ENCODE measurements around the gene PAPSS2. TPM values are rescaled to one million over a fixed set of nuclear protein-coding genes. Genes with fewer than 3 reads are reported as not detected.
A peak's percentile ranks its signal among the peaks of the same experiment; 100 is the strongest.

The PAPSS2 gene
- total and polyA plus RNA-seq, 7 donors, result 7.1 to 88.9 (median 8.6) TPM

DNA sequence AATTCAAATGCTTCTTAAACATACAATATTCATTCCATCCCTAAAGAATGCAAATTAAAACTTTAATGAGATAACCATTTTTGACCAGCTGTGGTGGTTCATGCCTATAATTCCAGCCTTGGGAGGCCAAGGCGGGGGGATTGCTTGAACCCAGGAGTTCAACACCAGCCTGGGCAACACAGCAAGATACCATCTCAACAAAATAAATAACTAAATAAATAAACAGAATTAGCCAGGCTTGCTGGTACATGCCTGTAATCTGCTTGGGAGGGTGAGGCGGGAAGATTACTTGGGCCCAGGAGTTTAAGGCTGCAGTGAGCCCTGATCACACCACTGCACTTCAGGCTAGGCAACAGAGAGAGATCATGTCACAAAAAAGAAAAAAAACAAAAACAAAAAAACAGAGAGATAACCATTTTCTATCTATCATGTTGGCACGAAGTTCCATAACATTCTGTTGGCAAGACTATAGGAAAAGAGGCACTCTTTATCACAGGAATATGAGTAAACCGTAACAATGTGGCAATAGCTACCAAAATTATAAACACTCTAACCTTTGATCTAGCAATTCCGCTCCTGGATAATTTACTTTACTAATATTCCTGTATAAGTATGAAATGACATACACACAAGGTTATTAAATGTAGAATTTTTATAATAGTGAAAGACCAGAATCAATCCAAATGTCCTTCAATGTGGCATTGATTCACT is 106.1 kb downstream of the PAPSS2 start:
- Histone ChIP-seq H3K27me3 (no peaks in the 10 kb centered on the region), H3K27ac (no peak overlapping the region), H3K4me1 (no peaks in the 10 kb centered on the region), H3K36me3 (peaks cover 0 to 56% (median 2%) of the 10 kb centered on the region in 4 donors), H3K4me3 (no peak overlapping the region), H3K9me3 (no peaks in the 10 kb centered on the region)
- intact Hi-C loops (cut with DNase I), result no loop called here
- TF ChIP-seq POLR2A (IDR thresholded peaks at IDR 0.05), result no peak
- no peak for TF ChIP-seq POLR2AphosphoS5 (IDR thresholded peaks at IDR 0.05)
- no peak for TF ChIP-seq EP300 (IDR thresholded peaks at IDR 0.05)
- TF ChIP-seq, protein P1, sequence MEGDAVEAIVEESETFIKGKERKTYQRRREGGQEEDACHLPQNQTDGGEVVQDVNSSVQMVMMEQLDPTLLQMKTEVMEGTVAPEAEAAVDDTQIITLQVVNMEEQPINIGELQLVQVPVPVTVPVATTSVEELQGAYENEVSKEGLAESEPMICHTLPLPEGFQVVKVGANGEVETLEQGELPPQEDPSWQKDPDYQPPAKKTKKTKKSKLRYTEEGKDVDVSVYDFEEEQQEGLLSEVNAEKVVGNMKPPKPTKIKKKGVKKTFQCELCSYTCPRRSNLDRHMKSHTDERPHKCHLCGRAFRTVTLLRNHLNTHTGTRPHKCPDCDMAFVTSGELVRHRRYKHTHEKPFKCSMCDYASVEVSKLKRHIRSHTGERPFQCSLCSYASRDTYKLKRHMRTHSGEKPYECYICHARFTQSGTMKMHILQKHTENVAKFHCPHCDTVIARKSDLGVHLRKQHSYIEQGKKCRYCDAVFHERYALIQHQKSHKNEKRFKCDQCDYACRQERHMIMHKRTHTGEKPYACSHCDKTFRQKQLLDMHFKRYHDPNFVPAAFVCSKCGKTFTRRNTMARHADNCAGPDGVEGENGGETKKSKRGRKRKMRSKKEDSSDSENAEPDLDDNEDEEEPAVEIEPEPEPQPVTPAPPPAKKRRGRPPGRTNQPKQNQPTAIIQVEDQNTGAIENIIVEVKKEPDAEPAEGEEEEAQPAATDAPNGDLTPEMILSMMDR (IDR thresholded peaks at IDR 0.05), result no peak
- DNase-seq, result no peak
- WGBS, 2 donors, result 88 to 94% methylated on average over 5 of the region's 5 CpGs

DNA sequence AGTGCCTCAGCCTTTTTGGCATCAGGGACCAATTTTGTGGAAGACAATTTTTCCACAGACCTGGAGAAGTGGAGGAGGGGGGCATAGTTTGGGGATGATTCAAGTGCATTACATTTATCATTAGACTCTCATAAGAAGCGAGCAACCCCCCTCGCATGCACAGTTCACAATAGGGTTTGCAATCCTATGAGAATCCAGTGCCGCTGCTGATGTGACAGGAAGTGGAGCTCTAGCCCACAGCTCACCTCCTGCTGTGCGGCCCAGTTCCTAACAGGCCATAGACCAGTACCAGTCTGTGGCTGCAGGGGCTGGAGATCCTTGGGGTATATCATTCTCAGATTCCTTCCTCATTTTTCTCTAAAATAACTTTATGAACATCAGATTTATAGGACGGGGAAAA is 107.6 kb downstream of the PAPSS2 start:
- Histone ChIP-seq H3K27me3 (no peaks in the 10 kb centered on the region), H3K9me3 (no peaks in the 10 kb centered on the region), H3K36me3 (peaks cover 0 to 56% (median 2%) of the 10 kb centered on the region in 4 donors), H3K4me3 (no peak overlapping the region), H3K27ac (no peak overlapping the region), H3K4me1 (no peaks in the 10 kb centered on the region)
- intact Hi-C loops (cut with DNase I), result no loop called here
- no peak for DNase-seq
- no peak for TF ChIP-seq POLR2A (IDR thresholded peaks at IDR 0.05)
- TF ChIP-seq, protein P1 (IDR thresholded peaks at IDR 0.05), result no peak
- WGBS, 2 donors, result 95 to 98% methylated on average over 5 of the region's 5 CpGs

DNA sequence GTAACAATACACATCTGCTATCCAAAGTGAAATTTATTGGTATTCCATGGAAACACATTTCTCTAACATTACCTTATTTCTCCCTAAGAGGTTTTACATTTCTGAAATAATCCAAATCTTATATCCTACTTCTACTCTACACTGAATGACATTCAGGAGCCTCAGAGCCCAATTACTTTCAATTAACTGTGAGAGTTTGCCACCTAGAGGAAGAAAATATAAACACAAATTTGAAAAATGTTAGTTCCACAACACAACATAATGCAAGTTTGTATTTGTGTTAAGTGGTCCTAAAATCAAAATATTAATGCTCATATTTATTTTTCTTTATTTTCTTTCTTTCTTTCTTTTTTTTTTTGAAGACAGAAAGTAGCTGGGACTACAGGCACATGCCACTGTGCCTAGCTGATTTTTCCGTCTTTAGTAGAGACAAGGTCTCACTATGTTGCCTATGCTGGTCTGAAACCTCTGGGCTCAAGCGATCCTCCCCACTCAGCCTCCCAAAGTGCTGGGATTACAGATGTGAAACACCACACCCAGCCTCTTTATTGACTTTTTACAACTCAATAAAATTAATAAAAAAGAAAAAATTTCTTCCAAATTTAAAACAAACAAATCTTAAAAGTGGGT is 112.3 kb downstream of the PAPSS2 start:
- no peak overlapping the region for H3K27ac ChIP-seq
- intact Hi-C loops (cut with DNase I), result loop anchor here (10.0 kb wide), 1 partner anchor 117 kb away; the partner anchor contains the start of gene PAPSS2
- H3K27me3 ChIP-seq, result no peaks in the 10 kb centered on the region
- H3K9me3 ChIP-seq, result no peaks in the 10 kb centered on the region
- WGBS, 2 donors, result 70 to 89% methylated on average over 2 of the region's 2 CpGs
- peaks cover 0 to 62% (median 0%) of the 10 kb centered on the region in 4 donors for H3K36me3 ChIP-seq
- no peak for TF ChIP-seq EP300 (IDR thresholded peaks at IDR 0.05)
- TF ChIP-seq, protein P1 (IDR thresholded peaks at IDR 0.05), result peak in 2 of 4 experiments; percentile 15 to 39
- no peak for DNase-seq
- no peak overlapping the region for H3K4me3 ChIP-seq
- H3K4me1 ChIP-seq, result no peaks in the 10 kb centered on the region

DNA sequence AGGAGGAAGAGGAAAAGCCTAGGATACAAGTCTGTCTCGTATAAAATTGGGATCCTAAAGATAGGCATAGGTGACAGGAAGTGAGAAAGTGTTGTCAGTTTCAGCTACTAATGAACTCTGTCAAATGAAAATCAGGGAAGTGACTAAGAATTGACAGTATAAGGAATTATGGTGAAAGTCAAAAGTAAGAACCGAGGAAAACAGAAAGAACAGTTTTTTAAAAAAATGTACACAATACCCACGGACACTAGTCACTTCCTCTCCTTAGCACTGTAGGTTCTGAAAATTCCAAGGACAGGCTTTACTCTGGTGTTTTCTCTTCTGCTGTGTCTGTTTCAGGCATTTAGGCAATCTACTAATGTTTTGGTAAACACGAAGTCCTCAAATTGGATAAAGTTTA is 116.1 kb downstream of the PAPSS2 start:
- Histone ChIP-seq H3K27ac (no peak overlapping the region), H3K27me3 (no peaks in the 10 kb centered on the region), H3K9me3 (no peaks in the 10 kb centered on the region), H3K4me1 (no peaks in the 10 kb centered on the region), H3K4me3 (no peak overlapping the region), H3K36me3 (peaks cover 0 to 48% (median 2%) of the 10 kb centered on the region in 4 donors)
- WGBS, 2 donors, result 61 to 67% methylated on average over 4 of the region's 4 CpGs
- no peak for DNase-seq
- TF ChIP-seq POLR2AphosphoS5 (IDR thresholded peaks at IDR 0.05) (no peak), EP300 (IDR thresholded peaks at IDR 0.05) (no peak)
- intact Hi-C loops (cut with DNase I), result loop anchor here (10.0 kb wide), 1 partner anchor 121 kb away; the partner anchor contains the start of gene PAPSS2

DNA sequence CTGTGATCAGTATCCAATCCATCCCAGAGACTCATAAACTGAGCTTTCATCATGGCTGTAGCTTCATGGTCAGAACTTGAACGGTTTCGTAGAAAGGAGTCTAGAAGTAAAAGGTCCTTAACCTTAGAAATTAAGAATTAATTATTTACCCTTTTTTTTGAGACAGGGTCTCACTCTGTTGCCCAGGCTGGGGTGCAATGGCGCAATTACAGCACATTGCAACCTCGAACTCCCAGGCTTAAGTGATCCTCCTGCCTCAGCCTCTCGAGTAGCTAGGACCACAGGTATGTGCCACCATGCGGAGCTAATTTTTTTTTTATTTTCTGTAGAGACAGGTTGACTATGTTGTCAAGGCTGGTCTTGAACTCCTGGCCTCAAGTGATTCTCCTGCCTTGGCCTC is 116.7 kb downstream of the PAPSS2 start:
- H3K27me3 ChIP-seq, result no peaks in the 10 kb centered on the region
- H3K27ac ChIP-seq, result no peak overlapping the region
- DNase-seq, result no peak
- H3K36me3 ChIP-seq, result peaks cover 0 to 51% (median 2%) of the 10 kb centered on the region in 4 donors
- TF ChIP-seq, protein P1 (IDR thresholded peaks at IDR 0.05), result no peak
- TF ChIP-seq EP300 (IDR thresholded peaks at IDR 0.05), result no peak
- TF ChIP-seq POLR2AphosphoS5 (IDR thresholded peaks at IDR 0.05), result no peak
- TF ChIP-seq POLR2A (IDR thresholded peaks at IDR 0.05), result no peak
- intact Hi-C loops (cut with DNase I), result loop anchor here (10.0 kb wide), 1 partner anchor 122 kb away; the partner anchor contains the start of gene PAPSS2
- no peaks in the 10 kb centered on the region for H3K9me3 ChIP-seq
- no peaks in the 10 kb centered on the region for H3K4me1 ChIP-seq
- H3K4me3 ChIP-seq, result no peak overlapping the region
- WGBS, 2 donors, result 95 to 96% methylated on average over 6 of the region's 6 CpGs

Data from sigmoid colon (tissue), 7 donors.